NCI-H82 treated with DMSO at 0.1 percent for 48 hours (cell line): Measurements from ENCODE around the gene DUS3L.

Experiments used
- DNase-seq: peaks from one replicate; lab custom pipeline; 2025; ENCODE audit not compliant: unreplicated experiment; lab: John Stamatoyannopoulos, UW

DUS3L gene

GRCh38 chr19:5822181-5822844 lies 31.4 kb upstream of the DUS3L start:
- DNase-seq = no peak

DNA sequence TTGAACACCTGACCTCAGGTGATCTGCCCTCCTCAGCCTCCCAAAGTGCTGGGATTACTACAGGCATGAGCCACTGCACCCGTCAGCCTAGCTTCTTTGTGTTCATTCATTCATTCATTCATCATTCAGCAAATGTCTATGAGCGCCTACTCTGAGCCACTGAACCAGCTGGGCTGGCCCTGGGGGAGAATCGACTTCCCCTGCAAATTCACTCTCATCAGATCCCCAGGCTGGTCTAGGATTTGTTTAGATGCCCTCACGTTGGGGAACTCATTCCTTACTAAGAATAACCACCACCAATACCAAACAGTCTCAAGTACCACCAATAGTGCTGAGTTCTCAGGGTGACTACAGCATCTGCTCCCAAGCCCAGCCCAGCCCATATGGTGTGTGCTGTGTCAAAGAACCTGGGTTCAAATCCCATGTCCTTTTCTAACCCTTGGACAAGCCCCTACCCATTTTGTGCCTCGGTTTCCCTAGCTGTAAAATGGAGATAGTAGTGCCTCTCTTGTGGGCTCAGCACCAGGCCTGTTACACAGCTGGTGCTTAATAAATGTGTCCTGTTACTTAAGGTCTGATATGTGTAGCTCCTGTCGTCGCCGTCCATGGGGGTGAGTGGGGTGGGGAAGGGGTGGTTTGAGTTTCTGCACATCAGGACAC lies 30.7 kb upstream of the DUS3L start:
- DNase-seq = no peak

GRCh38 chr19:5820785-5821184 lies 29.8 kb upstream of the DUS3L start:
- DNase-seq = no peak

- DNase-seq = no peak
Measured at GRCh38 chr19:5818594-5818993, 27.6 kb upstream of the DUS3L start.

GRCh38 chr19:5817218-5817617 lies 26.3 kb upstream of the DUS3L start:
- no peak for DNase-seq

GRCh38 chr19:5814852-5815246 lies 23.9 kb upstream of the DUS3L start:
- DNase-seq = no peak

DNA sequence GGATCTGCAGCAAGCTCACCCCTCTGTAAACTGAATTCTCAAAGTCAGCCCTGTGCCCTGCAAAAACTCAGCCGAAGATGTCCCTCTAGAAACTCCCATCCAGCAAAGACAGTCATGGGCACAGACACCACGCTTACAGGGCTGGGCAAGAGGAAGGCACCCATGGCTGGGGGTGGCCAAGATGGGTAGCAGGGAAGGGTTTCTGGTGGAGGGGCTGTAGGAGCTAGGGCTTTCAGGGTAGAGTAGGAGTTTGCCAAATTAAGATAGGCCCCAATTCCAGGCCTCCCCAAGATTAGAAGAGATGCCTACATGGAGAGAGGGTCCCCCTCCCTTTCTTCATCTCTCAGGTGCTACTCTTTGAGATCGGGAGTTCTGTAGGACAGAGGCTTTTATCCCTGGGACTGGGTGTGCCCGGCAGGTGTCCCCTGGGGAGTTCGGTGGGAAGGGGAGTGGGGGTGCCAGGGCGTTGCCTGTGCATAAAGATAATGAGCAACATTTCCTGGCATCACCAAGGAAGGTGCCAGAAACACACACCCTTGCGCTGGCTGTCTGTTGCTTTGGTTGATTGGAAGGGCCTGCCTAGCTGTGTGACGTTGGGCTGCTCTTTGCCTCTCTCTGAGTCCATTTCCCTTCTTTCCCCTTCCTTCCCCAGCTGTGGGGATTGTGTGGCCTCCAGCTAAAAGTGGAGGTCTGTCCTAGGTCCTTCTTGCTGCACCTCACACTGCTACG lies 23.3 kb upstream of the DUS3L start:
- DNase-seq = no peak

DNA sequence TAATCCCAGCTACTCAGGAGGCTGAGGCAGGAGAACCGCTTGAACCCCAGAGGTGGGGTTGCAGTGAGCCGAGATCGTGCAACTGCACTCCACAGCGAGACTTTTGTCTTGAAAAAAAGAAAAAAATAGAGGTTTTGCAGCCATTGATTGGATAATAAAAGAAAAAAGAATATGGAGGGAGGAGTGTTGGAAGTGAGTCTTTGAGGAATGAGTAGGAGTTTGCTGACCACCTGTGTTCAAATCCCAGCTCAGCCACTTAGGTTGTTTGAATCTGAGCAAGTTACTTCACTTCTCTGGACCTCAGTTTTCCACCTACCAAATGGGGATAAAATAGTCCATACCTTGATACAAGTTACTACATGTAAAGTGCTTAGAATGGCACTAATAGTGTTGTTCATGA lies 20.2 kb upstream of the DUS3L start:
- DNase-seq = no peak

- DNase-seq = no peak
Measured at GRCh38 chr19:5809469-5809868, 18.5 kb upstream of the DUS3L start.

DNA sequence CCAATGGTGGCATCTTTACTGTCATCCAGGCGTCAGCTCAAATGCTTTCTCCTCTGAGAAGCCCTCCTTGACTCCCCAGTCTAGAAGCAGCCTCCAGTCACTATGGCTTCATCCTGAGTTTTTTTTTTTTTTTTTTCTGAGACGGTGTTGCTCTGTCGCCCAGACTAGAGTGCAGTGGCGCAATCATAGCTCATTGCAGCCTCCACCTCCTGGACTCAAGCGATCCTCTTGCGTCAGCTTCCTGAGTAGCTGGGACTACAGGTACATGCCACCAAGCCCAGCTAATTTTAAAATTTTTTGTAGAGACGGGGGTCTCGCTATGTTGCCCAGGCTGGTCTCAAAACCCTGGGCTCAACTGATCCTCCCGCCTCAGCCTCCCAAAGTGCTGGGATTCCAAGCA lies 18.1 kb upstream of the DUS3L start:
- no peak for DNase-seq

- DNase-seq = no peak
Measured at GRCh38 chr19:5808120-5808816, 17.3 kb upstream of the DUS3L start.

DNA sequence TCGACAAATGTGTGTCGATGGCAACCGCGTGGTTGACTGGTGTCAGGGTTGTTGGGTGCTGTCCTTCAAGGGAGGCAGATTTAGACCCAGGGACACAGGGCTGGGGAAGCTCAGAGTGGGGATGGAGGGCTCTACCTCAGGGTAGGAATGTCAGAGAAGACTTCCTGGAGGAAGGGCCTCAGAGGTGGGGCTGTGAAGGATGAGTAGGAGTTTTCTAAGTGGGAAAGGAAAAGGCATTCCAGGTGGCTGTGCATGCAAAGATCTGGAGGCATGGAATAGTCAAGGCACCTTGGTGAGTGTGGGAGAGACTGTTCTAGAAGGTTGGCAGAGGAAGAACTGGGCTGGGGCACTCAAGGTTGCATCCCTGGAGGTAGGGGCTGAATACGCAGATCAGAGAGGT lies 15.9 kb upstream of the DUS3L start:
- DNase-seq = no peak

GRCh38 chr19:5806133-5806489 lies 15.1 kb upstream of the DUS3L start:
- DNase-seq = no peak

GRCh38 chr19:5805462-5806132 lies 14.6 kb upstream of the DUS3L start:
- DNase-seq = peak; percentile 40

DNA sequence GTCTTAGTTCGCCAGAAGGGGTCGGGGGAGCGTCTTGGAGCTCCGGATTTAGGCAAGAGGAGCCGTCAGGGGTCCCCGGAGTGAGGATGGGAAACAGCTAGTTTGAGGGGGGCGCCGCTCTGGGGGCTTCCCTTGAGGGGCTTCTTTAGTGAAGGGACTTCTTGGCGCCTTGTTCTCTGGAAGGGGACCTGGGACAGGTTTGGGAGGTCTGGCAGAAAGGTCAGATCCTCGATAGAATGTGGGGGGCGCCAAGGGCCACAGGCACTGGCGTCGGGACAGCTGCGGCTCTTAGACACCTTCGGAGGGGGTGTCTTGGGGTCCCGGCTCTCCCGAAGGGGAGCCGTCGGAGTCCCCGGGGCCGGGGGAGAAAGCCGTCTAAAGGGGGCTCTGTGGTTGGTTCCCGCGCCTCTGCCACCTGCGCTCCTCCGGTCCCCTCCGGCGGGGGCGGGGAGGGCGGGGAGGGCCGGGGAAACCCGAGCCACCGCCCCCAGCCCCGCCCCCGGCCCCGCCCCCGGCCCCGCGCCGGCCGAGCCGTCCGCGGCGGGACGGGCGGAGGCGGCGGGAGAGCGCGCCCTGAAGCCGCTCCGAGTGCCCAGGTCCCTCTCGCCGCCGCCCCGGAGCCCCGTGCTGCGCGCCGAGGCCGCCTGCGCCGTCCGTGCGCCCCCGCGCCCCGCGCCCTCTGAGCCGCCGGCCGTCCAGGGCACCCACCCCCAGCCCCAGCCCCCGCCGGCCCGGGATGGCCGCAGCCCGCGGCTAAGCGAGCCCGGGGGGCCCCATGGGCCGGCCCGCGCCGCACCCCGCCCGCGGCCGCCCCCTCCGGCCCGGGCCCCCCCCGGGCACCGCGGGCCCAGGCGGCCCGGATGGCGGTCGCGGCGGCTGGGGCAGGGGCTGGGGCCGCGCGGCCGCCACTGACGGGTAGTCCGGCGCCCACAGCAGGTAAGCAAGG lies 13.8 kb upstream of the DUS3L start, which contains the start of gene NRTN:
Gene NRTN, plus strand, starts transcription at position 552 of the 946 bp plus-strand sequence. CDS start 19,099 bp downstream, outside the sequence.
- DNase-seq = no peak

GRCh38 chr19:5803752-5804515 lies 13.0 kb upstream of the DUS3L start:
- DNase-seq = peak; percentile 76

GRCh38 chr19:5803441-5803751 lies 12.4 kb upstream of the DUS3L start:
- DNase-seq = no peak

DNA sequence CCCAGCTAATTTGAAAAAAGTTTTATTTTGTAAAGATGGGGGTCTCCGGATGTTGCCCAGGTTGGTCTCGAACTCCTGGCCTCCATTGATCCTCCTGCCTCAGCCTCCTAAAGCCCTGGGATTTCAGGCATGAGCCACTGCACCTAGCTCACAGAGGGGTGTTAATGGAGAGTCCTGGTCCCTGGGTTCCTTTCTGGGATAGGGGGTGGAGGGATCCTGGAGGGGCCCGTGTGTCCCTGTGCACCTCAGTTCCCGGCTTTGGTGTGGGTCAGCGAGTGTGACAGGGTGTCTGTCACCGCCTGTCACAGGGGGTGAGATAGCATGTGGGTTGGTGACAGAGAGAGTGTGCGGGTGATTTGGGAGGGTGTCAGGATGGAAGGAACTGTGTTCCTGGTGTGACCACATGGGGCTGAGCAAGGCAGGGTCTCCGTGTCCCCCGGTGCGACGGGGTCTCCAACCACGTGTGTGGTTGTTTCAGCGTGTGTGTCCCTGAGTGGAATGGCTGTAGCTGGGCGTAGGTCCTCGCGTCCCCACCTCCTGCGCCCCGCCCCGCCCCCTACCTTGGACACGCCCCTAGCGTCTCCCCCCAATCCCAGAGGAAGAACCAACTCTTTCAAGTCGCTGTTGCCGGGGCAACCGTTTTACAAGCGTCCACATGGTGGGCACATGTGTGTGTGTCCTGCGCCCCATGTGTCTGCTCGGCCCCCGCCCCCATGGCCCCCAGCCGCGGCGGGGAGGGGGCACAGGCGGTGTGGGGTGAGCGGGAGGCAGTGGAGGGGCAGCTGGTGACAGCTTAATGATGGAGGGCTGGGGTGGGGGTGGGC lies 11.0 kb upstream of the DUS3L start:
- peak; percentile 19 for DNase-seq
